ENCODE measurements around the gene BTG1. TPM values are rescaled to one million over a fixed set of nuclear protein-coding genes. Genes with fewer than 3 reads are reported as not detected.

Gene BTG1
- total RNA-seq, 2 donors from 2014 or later = 30.4 to 34.1 TPM

DNA sequence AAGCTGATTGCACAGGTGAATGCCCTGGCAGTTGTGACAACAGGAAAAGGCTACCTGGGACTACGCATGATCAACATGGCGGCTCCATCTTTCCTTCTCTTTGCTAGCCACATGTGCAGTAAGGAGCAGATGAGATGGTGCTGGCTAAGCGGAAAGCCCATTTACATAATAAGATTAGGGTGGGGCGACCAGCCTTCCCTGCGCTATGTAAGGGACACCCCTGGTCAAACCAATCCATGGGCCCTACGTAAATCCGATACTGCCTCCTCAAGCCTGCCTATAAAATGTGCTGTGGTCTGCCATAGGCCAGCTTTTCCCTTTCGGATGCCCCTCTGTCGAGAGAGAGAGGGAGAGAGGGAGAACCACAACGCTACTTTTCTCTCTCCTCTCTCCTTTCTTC lies 31.0 kb upstream of the BTG1 start:
- no peak for DNase-seq
- no peak overlapping the region for H3K4me3 Mint-ChIP-seq
- Histone ChIP-seq H3K4me3 (ENCODE audit: low read length) (no peak overlapping the region), H3K9me3 (ENCODE audit: control insufficient read depth, low read length) (no peaks in the 10 kb centered on the region), H3K27me3 (ENCODE audit: control insufficient read depth, insufficient read depth, low read length, poor library complexity, severe bottlenecking) (no peaks in the 10 kb centered on the region), H3K36me3 (ENCODE audit: control insufficient read depth, insufficient read depth, low read length) (no peaks in the 10 kb centered on the region), H3K4me1 (ENCODE audit: control insufficient read depth, insufficient read depth, low read length) (peaks cover 3% of the 10 kb centered on the region), H3K27ac (ENCODE audit: low read depth, low read length) (no peak overlapping the region), H3K9ac (ENCODE audit: extremely low read depth, low read length, poor library complexity, severe bottlenecking) (no peak overlapping the region)
- H3K9me3 Mint-ChIP-seq = no peaks in the 10 kb centered on the region
- WGBS, 2 experiments (ENCODE audit: insufficient coverage in 1 of 2, insufficient read length in 1 of 2) = 83 to 94% methylated on average over 3 to 9 of the region's 10 CpGs
- no peaks in the 10 kb centered on the region for H3K36me3 Mint-ChIP-seq (ENCODE audit: low read depth)
- H3K27ac Mint-ChIP-seq = no peak overlapping the region
- H3K27me3 Mint-ChIP-seq (ENCODE audit: insufficient read depth) = no peaks in the 10 kb centered on the region
- H3K4me1 Mint-ChIP-seq = peaks cover 13% of the 10 kb centered on the region
- TF ChIP-seq, protein P1, sequence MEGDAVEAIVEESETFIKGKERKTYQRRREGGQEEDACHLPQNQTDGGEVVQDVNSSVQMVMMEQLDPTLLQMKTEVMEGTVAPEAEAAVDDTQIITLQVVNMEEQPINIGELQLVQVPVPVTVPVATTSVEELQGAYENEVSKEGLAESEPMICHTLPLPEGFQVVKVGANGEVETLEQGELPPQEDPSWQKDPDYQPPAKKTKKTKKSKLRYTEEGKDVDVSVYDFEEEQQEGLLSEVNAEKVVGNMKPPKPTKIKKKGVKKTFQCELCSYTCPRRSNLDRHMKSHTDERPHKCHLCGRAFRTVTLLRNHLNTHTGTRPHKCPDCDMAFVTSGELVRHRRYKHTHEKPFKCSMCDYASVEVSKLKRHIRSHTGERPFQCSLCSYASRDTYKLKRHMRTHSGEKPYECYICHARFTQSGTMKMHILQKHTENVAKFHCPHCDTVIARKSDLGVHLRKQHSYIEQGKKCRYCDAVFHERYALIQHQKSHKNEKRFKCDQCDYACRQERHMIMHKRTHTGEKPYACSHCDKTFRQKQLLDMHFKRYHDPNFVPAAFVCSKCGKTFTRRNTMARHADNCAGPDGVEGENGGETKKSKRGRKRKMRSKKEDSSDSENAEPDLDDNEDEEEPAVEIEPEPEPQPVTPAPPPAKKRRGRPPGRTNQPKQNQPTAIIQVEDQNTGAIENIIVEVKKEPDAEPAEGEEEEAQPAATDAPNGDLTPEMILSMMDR (conservative IDR thresholded peaks at IDR 0.05) = no peak

GRCh38 chr12:92175961-92176360 lies 30.3 kb upstream of the BTG1 start:
- H3K9me3 Mint-ChIP-seq = no peaks in the 10 kb centered on the region
- no peak overlapping the region for H3K27ac Mint-ChIP-seq

GRCh38 chr12:92170050-92170449 lies 24.4 kb upstream of the BTG1 start:
- Histone ChIP-seq H3K9me3 (ENCODE audit: control insufficient read depth, low read length) (no peaks in the 10 kb centered on the region), H3K36me3 (ENCODE audit: control insufficient read depth, insufficient read depth, low read length) (no peaks in the 10 kb centered on the region), H3K27ac (ENCODE audit: low read depth, low read length) (no peak overlapping the region), H3K4me1 (ENCODE audit: control insufficient read depth, insufficient read depth, low read length) (no peaks in the 10 kb centered on the region), H3K4me3 (ENCODE audit: low read length) (no peak overlapping the region), H3K9ac (ENCODE audit: extremely low read depth, low read length, poor library complexity, severe bottlenecking) (no peak overlapping the region), H3K27me3 (ENCODE audit: control insufficient read depth, insufficient read depth, low read length, poor library complexity, severe bottlenecking) (no peaks in the 10 kb centered on the region)
- Mint-ChIP-seq H3K9me3 (no peaks in the 10 kb centered on the region), H3K36me3 (ENCODE audit: low read depth) (no peaks in the 10 kb centered on the region), H3K27ac (no peak overlapping the region), H3K27me3 (ENCODE audit: insufficient read depth) (no peaks in the 10 kb centered on the region), H3K4me3 (no peak overlapping the region), H3K4me1 (no peaks in the 10 kb centered on the region)
- TF ChIP-seq, protein P1 (conservative IDR thresholded peaks at IDR 0.05) = no peak
- no peak for DNase-seq

More at GRCh38 chr12:92175961-92176360, 30.3 kb upstream of the BTG1 start:
- Histone ChIP-seq H3K9me3 (ENCODE audit: control insufficient read depth, low read length) (no peaks in the 10 kb centered on the region), H3K4me1 (ENCODE audit: control insufficient read depth, insufficient read depth, low read length) (peaks cover 3% of the 10 kb centered on the region), H3K36me3 (ENCODE audit: control insufficient read depth, insufficient read depth, low read length) (no peaks in the 10 kb centered on the region), H3K4me3 (ENCODE audit: low read length) (no peak overlapping the region), H3K27ac (ENCODE audit: low read depth, low read length) (no peak overlapping the region), H3K9ac (ENCODE audit: extremely low read depth, low read length, poor library complexity, severe bottlenecking) (no peak overlapping the region), H3K27me3 (ENCODE audit: control insufficient read depth, insufficient read depth, low read length, poor library complexity, severe bottlenecking) (no peaks in the 10 kb centered on the region)
- H3K4me3 Mint-ChIP-seq = no peak overlapping the region
- 67 to 79% methylated on average over 1 to 3 of the region's 3 CpGs for WGBS, 2 experiments (ENCODE audit: insufficient coverage in 1 of 2, insufficient read length in 1 of 2)
- no peaks in the 10 kb centered on the region for H3K27me3 Mint-ChIP-seq (ENCODE audit: insufficient read depth)
- DNase-seq = no peak
- no peaks in the 10 kb centered on the region for H3K36me3 Mint-ChIP-seq (ENCODE audit: low read depth)
- peaks cover 13% of the 10 kb centered on the region for H3K4me1 Mint-ChIP-seq
- TF ChIP-seq, protein P1 (conservative IDR thresholded peaks at IDR 0.05) = no peak

Measured in endodermal cell (in vitro differentiated cells).